GM12878 (cell line): ENCODE measurements around the gene N4BP2. TPM values are rescaled to one million over a fixed set of nuclear protein-coding genes. Genes with fewer than 3 reads are reported as not detected.
A peak's percentile ranks its signal among the peaks of the same experiment; 100 is the strongest.

ENCODE experiments used
- ATF7 ChIP-seq: fragments of 450-650 bp; IDR thresholded peaks from 2 replicates; pipeline ENCODE4 v1.6.1; 2016; ENCODE audit warnings: low read depth, mild to moderate bottlenecking
- CEBPB ChIP-seq, 2 experiments: fragments of 150-350 bp in 1 of 2; IDR thresholded peaks; 2 replicates each; pipeline ENCODE4 v1.6.1; 2012 to 2014; ENCODE audit warnings: low read depth in 2 of 2, low read length in 2 of 2, borderline replicate concordance in 1 of 2, inconsistent platforms in 1 of 2
- ELK1 ChIP-seq: IDR thresholded peaks from 2 replicates; pipeline ENCODE4 v1.6.1; 2012; ENCODE audit warnings: low read depth, low read length, improper control_type of control experiment
- GATAD2B ChIP-seq: fragments of 450-650 bp; conservative IDR thresholded peaks from 2 replicates; pipeline ENCODE4 v1.6.1; 2017; ENCODE audit warnings: low read depth, mild to moderate bottlenecking, moderate library complexity
- HDAC2 ChIP-seq: fragments of 200-600 bp; sonication (generic); IDR thresholded peaks from 2 replicates; pipeline ENCODE4 v1.6.1; 2017
- IRF3 ChIP-seq: fragments of 450-650 bp; IDR thresholded peaks from 2 replicates; pipeline ENCODE4 v1.6.1; 2014; ENCODE audit warnings: mild to moderate bottlenecking
- KDM1A ChIP-seq: fragments of 200-600 bp; sonication (generic); IDR thresholded peaks from 2 replicates; pipeline ENCODE4 v1.6.1; 2016; ENCODE audit warnings: borderline replicate concordance
- KLF5 ChIP-seq: fragments of 450-650 bp; IDR thresholded peaks from 2 replicates; pipeline ENCODE4 v1.6.1; 2014; ENCODE audit warnings: mild to moderate bottlenecking; ENCODE audit not compliant: partially characterized antibody
- MAX ChIP-seq: IDR thresholded peaks from 2 replicates; pipeline ENCODE4 v1.6.1; 2012; ENCODE audit warnings: low read depth, low read length, improper control_type of control experiment
- NKRF ChIP-seq: fragments of 450-650 bp; conservative IDR thresholded peaks from 2 replicates; pipeline ENCODE4 v1.6.1; 2017; ENCODE audit warnings: mild to moderate bottlenecking, moderate library complexity
- POLR2A ChIP-seq: IDR thresholded peaks from 2 replicates; pipeline ENCODE4 v1.6.1; 2011; ENCODE audit warnings: low read depth, mild to moderate bottlenecking, low read length
- RAD51 ChIP-seq: fragments of 450-650 bp; IDR thresholded peaks from 2 replicates; pipeline ENCODE4 v1.6.1; 2016; ENCODE audit warnings: moderate library complexity, mild to moderate bottlenecking, inconsistent platforms
- RBBP5 ChIP-seq: fragments of 200-600 bp; sonication (generic); conservative IDR thresholded peaks from 2 replicates; pipeline ENCODE4 v1.6.1; 2016
- SPI1 ChIP-seq: IDR thresholded peaks from 2 replicates; pipeline ENCODE4 v1.6.1; 2011; ENCODE audit warnings: low read depth, mild to moderate bottlenecking, low read length, moderate library complexity, borderline replicate concordance; ENCODE audit not compliant: insufficient read depth
- ZNF207 ChIP-seq: fragments of 450-650 bp; IDR thresholded peaks from 2 replicates; pipeline ENCODE4 v1.6.1; 2014; ENCODE audit warnings: antibody characterized with exemption, mild to moderate bottlenecking, borderline replicate concordance
- ZNF687 ChIP-seq: fragments of 450-650 bp; IDR thresholded peaks from 2 replicates; pipeline ENCODE4 v1.6.1; 2017; ENCODE audit warnings: mild to moderate bottlenecking, moderate library complexity
- polyA plus RNA-seq, 11 experiments: library from polyadenylated mRNA; depleted of rRNA in 4 of 11; unstranded in 6 of 11; stranded (reverse) in 5 of 11; fragments of >200 nt; fragmentation: Nextera tagmentation in 4 of 11; fragmentation: Illumina TruSeq in 1 of 11; extraction: Ambion mirVana in 4 of 11; extraction: Trizol in 1 of 11; gene quantifications; 1 replicate in 1 of 11; 2 replicates in 10 of 11; pipeline versions ENCODE4 v1.2.1 to v1.2.3, GENCODE V29; 2011 to 2016; ENCODE audit warnings: inconsistent platforms in 2 of 11, missing spikeins in 2 of 11, low read depth in 1 of 11
- total RNA-seq, 4 experiments: library from RNA; depleted of rRNA in 3 of 4; stranded (reverse); fragments of >200 nt in 3 of 4; fragmentation: Illumina TruSeq in 1 of 4; extraction: Trizol in 1 of 4; gene quantifications; 2 replicates each; pipeline versions ENCODE4 v1.2.1 to v1.2.3, GENCODE V29; 2013 to 2021

Gene N4BP2
- total and polyA plus RNA-seq, 10 of the 15 experiments (the other 5 are each of a cell fraction or from before 2014, with no cell fraction given), result 2.3 to 18.7 (median 10.0) TPM

GRCh38 chr4:40201898-40202297 is 145.2 kb downstream of the N4BP2 start (continued):
- no peak for TF ChIP-seq ELK1
- TF ChIP-seq RBBP5, result no peak
- no peak for TF ChIP-seq KLF5
- no peak for TF ChIP-seq MAX
- no peak for TF ChIP-seq KDM1A
- no peak for TF ChIP-seq RAD51
- no peak for TF ChIP-seq CEBPB (IDR thresholded peaks at IDR 0.05; ENCODE audit: borderline replicate concordance in 1 of 2, low read depth in 2 of 2, low read length in 2 of 2)
- no peak for TF ChIP-seq SPI1
- TF ChIP-seq ZNF687, result 0 out of 2 replicates have a peak, but pooled peaks have one; percentile 21
- TF ChIP-seq NKRF, result no peak
- TF ChIP-seq POLR2A, result no peak
- TF ChIP-seq ATF7, result no peak
- TF ChIP-seq IRF3, result no peak
- no peak for TF ChIP-seq HDAC2
- no peak for TF ChIP-seq GATAD2B
- TF ChIP-seq ZNF207, result no peak
